ENCODE data around the gene CALCR. TPM values are rescaled to one million over a fixed set of nuclear protein-coding genes. Genes with fewer than 3 reads are reported as not detected.

The CALCR gene
- total and polyA plus RNA-seq, 2 of the 4 experiments (the other 2 are of a cell fraction) = not detected

GRCh38 chr7:93435791-93436190, 138.7 kb downstream of the CALCR start:
- Histone ChIP-seq H3K9me1 (ENCODE audit: insufficient read depth, low read length) (no peaks in the 10 kb centered on the region), H3K4me3 (ENCODE audit: insufficient read depth, low read depth, low read length) (no peak overlapping the region), H2AFZ (replicated peaks; ENCODE audit: low read length, poor library complexity) (no peak overlapping the region), H4K5ac (ENCODE audit: low read depth, low read length) (no peak overlapping the region), H3K27ac (ENCODE audit: insufficient read depth, low read length) (no peak overlapping the region), H2BK120ac (ENCODE audit: low read depth, low read length) (no peak overlapping the region), H3K18ac (ENCODE audit: low read depth, low read length) (no peak overlapping the region), H2BK15ac (ENCODE audit: low read depth, low read length) (no peak overlapping the region), H3K56ac (ENCODE audit: extremely low read depth, insufficient read depth, low read length) (no peak overlapping the region), H3K79me1 (ENCODE audit: low read depth in 1 of 2, low read length in 2 of 2) (no peaks in the 10 kb centered on the region), H3K9ac (ENCODE audit: low read depth, low read length) (no peak overlapping the region), H4K91ac (ENCODE audit: insufficient read depth, low read depth, low read length) (no peak overlapping the region), H3K27me3 (ENCODE audit: control insufficient read depth, insufficient read depth, low read length) (no peaks in the 10 kb centered on the region; the same call in 1 of the 2 replicates), H3K4me2 (ENCODE audit: low read depth, low read length) (no peak overlapping the region), H3K23ac (ENCODE audit: low read depth, low read length) (no peak overlapping the region), H3K9me3 (ENCODE audit: control insufficient read depth, insufficient read depth, low read length) (no peaks in the 10 kb centered on the region), H2AK5ac (ENCODE audit: low read depth, low read length) (no peak overlapping the region), H2BK5ac (ENCODE audit: low read depth, low read length, poor library complexity, severe bottlenecking) (no peak overlapping the region), H2BK20ac (ENCODE audit: low read depth, low read length) (no peak overlapping the region), H3K14ac (replicated peaks; ENCODE audit: low read depth, low read length) (no peak overlapping the region), H3K4me1 (ENCODE audit: control insufficient read depth, insufficient read depth, low read length) (no peaks in the 10 kb centered on the region), H2AK9ac (replicated peaks; ENCODE audit: low read depth, low read length, poor library complexity) (no peak overlapping the region), H3K4ac (ENCODE audit: low read depth, low read length) (no peak overlapping the region), H4K20me1 (ENCODE audit: insufficient read depth, low read length) (no peaks in the 10 kb centered on the region), H3K36me3 (ENCODE audit: control insufficient read depth, insufficient read depth, low read length) (no peaks in the 10 kb centered on the region), H4K8ac (ENCODE audit: low read depth in 2 of 2, low read length in 2 of 2) (no peak overlapping the region)
- no peak for DNase-seq
- ChIA-PET CTCF (no interaction called here), POLR2A (ENCODE audit: unreplicated experiment) (no interaction called here)
- in situ Hi-C loops (cut with MboI; ENCODE audit: low sequenced_read_pairs) = no loop called here
- intact Hi-C loops (cut with micrococcal nuclease) = no loop called here
- dilution Hi-C loops (cut with HindIII; ENCODE audit: low sequenced_read_pairs, unreplicated experiment) = no loop called here
- ATAC-seq (ENCODE audit: low read depth) = no peak
- WGBS, 2 experiments (ENCODE audit: extremely low coverage in 2 of 2, insufficient read length in 1 of 2) = no CpG with 5 or more reads among the region's 6 CpGs
- BruUV-seq (replicated peaks) = no TSS peak
- TF ChIP-seq CEBPB (IDR thresholded peaks at IDR 0.05; ENCODE audit: low read depth, low read length) = no peak
- no peak for TF ChIP-seq RAD21 (IDR thresholded peaks at IDR 0.05; ENCODE audit: low read length)
- no peak for TF ChIP-seq RFX5 (IDR thresholded peaks at IDR 0.05; ENCODE audit: low read depth, low read length)

Measured in IMR-90 (cell line).